IMR-90 (cell line): Measurements from ENCODE around the gene IRS2. TPM values are rescaled to one million over a fixed set of nuclear protein-coding genes. Genes with fewer than 3 reads are reported as not detected.

Source experiments
- ATAC-seq: fragments of 200-7000 bp; cut with Tn5 transposase; 2 replicates; pipeline ENCODE4 v1.9.1; 2020; ENCODE audit warnings: low read depth, mild to moderate bottlenecking, moderate library complexity
- BruUV-seq: library from RNA; stranded (reverse); fragments of 400-500 nt; replicated peaks from 2 replicates; lab custom pipeline; 2021; lab: Mats Ljungman, UMichigan
- CTCF ChIA-PET: fragments of 300-600 bp; formaldehyde crosslinking; extraction: SDS; loops from one replicate; lab custom pipeline; 2021; ENCODE audit warnings: antibody characterized with exemption; lab: Yijun Ruan, JAX
- POLR2A ChIA-PET: fragments of 300-600 bp; sonication (Branson Sonifier 250); formaldehyde crosslinking; loops from one replicate; lab custom pipeline; 2022; ENCODE audit warnings: antibody characterized with exemption; ENCODE audit not compliant: unreplicated experiment; lab: Charles Lee
- DNase-seq: peaks from one replicate; pipeline ENCODE4 v3.0.0; 2013
- H2AFZ ChIP-seq: replicated peaks from 2 replicates; pipeline ENCODE3; 2013; ENCODE audit warnings: low read length, mild to moderate bottlenecking; ENCODE audit not compliant: poor library complexity
- H2AK5ac ChIP-seq: 2 replicates; pipeline ENCODE4 v1.6.1; 2013; ENCODE audit warnings: low read depth, low read length, inconsistent platforms
- H2AK9ac ChIP-seq: replicated peaks from 2 replicates; pipeline ENCODE3; 2013; ENCODE audit warnings: mild to moderate bottlenecking, low read depth, low read length, moderate library complexity; ENCODE audit not compliant: poor library complexity
- H2BK120ac ChIP-seq: 2 replicates; pipeline ENCODE4 v1.6.1; 2013; ENCODE audit warnings: low read depth, low read length, inconsistent platforms
- H2BK15ac ChIP-seq: 3 replicates; pipeline ENCODE4 v1.6.1; 2013; ENCODE audit warnings: low read depth, low read length, inconsistent platforms
- H2BK20ac ChIP-seq: 2 replicates; pipeline ENCODE4 v1.6.1; 2013; ENCODE audit warnings: low read depth, mild to moderate bottlenecking, inconsistent platforms, low read length, moderate library complexity
- H2BK5ac ChIP-seq: 2 replicates; pipeline ENCODE4 v1.6.1; 2013; ENCODE audit warnings: mild to moderate bottlenecking, low read depth, low read length, inconsistent platforms; ENCODE audit not compliant: poor library complexity, severe bottlenecking
- H3K14ac ChIP-seq: replicated peaks from 2 replicates; pipeline ENCODE4 v1.6.1; 2013; ENCODE audit warnings: low read depth, low read length, inconsistent platforms
- H3K18ac ChIP-seq: 2 replicates; pipeline ENCODE4 v1.6.1; 2013; ENCODE audit warnings: low read depth, low read length, control low read depth
- H3K23ac ChIP-seq: 2 replicates; pipeline ENCODE4 v1.6.1; 2013; ENCODE audit warnings: low read depth, low read length, inconsistent platforms
- H3K27ac ChIP-seq: 2 replicates; pipeline ENCODE4 v1.5.1; 2013; ENCODE audit warnings: mild to moderate bottlenecking, control low read depth, low read length; ENCODE audit not compliant: insufficient read depth
- H3K27me3 ChIP-seq: 2 replicates; pipeline ENCODE4 v1.6.1; 2013; ENCODE audit warnings: low read length; ENCODE audit not compliant: control insufficient read depth, insufficient read depth
- H3K36me3 ChIP-seq: 2 replicates; pipeline ENCODE4 v1.6.1; 2013; ENCODE audit warnings: low read length, mixed read lengths; ENCODE audit not compliant: control insufficient read depth, insufficient read depth
- H3K4ac ChIP-seq: 2 replicates; pipeline ENCODE4 v1.6.1; 2013; ENCODE audit warnings: low read depth, low read length, inconsistent platforms
- H3K4me1 ChIP-seq: 2 replicates; pipeline ENCODE4 v1.6.1; 2013; ENCODE audit warnings: low read length, mixed read lengths; ENCODE audit not compliant: control insufficient read depth, insufficient read depth
- H3K4me2 ChIP-seq: 2 replicates; pipeline ENCODE4 v1.6.1; 2013; ENCODE audit warnings: low read depth, mild to moderate bottlenecking, control low read depth, low read length, moderate library complexity
- H3K4me3 ChIP-seq: 2 replicates; pipeline ENCODE4 v1.5.1; 2013; ENCODE audit warnings: low read depth, mild to moderate bottlenecking, control low read depth, low read length, moderate library complexity; ENCODE audit not compliant: insufficient read depth
- H3K56ac ChIP-seq: 2 replicates; pipeline ENCODE4 v1.6.1; 2013; ENCODE audit warnings: low read length, inconsistent platforms; ENCODE audit not compliant: insufficient read depth; ENCODE audit errors: extremely low read depth
- H3K79me1 ChIP-seq, 2 experiments: 2 replicates each; pipeline ENCODE4 v1.6.1; 2013; ENCODE audit warnings: low read length in 2 of 2, inconsistent platforms in 1 of 2, low read depth in 1 of 2
- H3K9ac ChIP-seq: 2 replicates; pipeline ENCODE4 v1.6.1; 2013; ENCODE audit warnings: low read depth, low read length, control low read depth
- H3K9me1 ChIP-seq: 2 replicates; pipeline ENCODE4 v1.6.1; 2013; ENCODE audit warnings: low read length, inconsistent platforms; ENCODE audit not compliant: insufficient read depth
- H3K9me3 ChIP-seq: 2 replicates; pipeline ENCODE4 v1.6.1; 2013; ENCODE audit warnings: low read length; ENCODE audit not compliant: control insufficient read depth, insufficient read depth
- H4K20me1 ChIP-seq: 2 replicates; pipeline ENCODE4 v1.6.1; 2013; ENCODE audit warnings: low read length, inconsistent platforms; ENCODE audit not compliant: insufficient read depth
- H4K5ac ChIP-seq: 2 replicates; pipeline ENCODE4 v1.6.1; 2013; ENCODE audit warnings: mild to moderate bottlenecking, low read depth, low read length, control low read depth
- H4K8ac ChIP-seq, 2 experiments: 2 replicates each; pipeline ENCODE4 v1.6.1; 2013; ENCODE audit warnings: low read depth in 2 of 2, low read length in 2 of 2, control low read depth in 1 of 2, inconsistent platforms in 1 of 2
- H4K91ac ChIP-seq: 2 replicates; pipeline ENCODE4 v1.6.1; 2013; ENCODE audit warnings: low read depth, low read length, inconsistent platforms; ENCODE audit not compliant: insufficient read depth
- BHLHE40 ChIP-seq: fragments of 150-350 bp; IDR thresholded peaks from 2 replicates; pipeline ENCODE4 v1.6.1; 2016; ENCODE audit warnings: mild to moderate bottlenecking, low read depth, low read length
- CHD1 ChIP-seq: IDR thresholded peaks from 2 replicates; pipeline ENCODE4 v1.6.1; 2012; ENCODE audit warnings: low read depth, low read length, improper control_type of control experiment
- CTCF ChIP-seq: conservative IDR thresholded peaks from 2 replicates; pipeline ENCODE4 v1.5.1; 2012; ENCODE audit warnings: mild to moderate bottlenecking, low read depth, low read length, improper control_type of control experiment
- FOS ChIP-seq: fragments of 150-350 bp; IDR thresholded peaks from 2 replicates; pipeline ENCODE4 v1.6.1; 2016; ENCODE audit warnings: low read depth, low read length
- MAFK ChIP-seq: IDR thresholded peaks from 2 replicates; pipeline ENCODE4 v1.6.1; 2012; ENCODE audit warnings: low read depth, low read length, improper control_type of control experiment
- MAZ ChIP-seq: IDR thresholded peaks from 2 replicates; pipeline ENCODE4 v1.6.1; 2012; ENCODE audit warnings: low read depth, mild to moderate bottlenecking, low read length, improper control_type of control experiment, moderate library complexity, borderline replicate concordance
- MXI1 ChIP-seq: IDR thresholded peaks from 2 replicates; pipeline ENCODE4 v1.6.1; 2012; ENCODE audit warnings: low read depth, mild to moderate bottlenecking, low read length, moderate library complexity, borderline replicate concordance
- NFE2L2 ChIP-seq: fragments of 150-350 bp; IDR thresholded peaks from 2 replicates; pipeline ENCODE4 v1.6.1; 2016; ENCODE audit warnings: low read depth, mild to moderate bottlenecking, low read length
- POLR2A ChIP-seq: IDR thresholded peaks from 2 replicates; pipeline ENCODE4 v1.6.1; 2012; ENCODE audit warnings: mild to moderate bottlenecking, low read depth, low read length
- RAD21 ChIP-seq: IDR thresholded peaks from 2 replicates; pipeline ENCODE4 v1.6.1; 2012; ENCODE audit warnings: low read length, improper control_type of control experiment
- RCOR1 ChIP-seq: IDR thresholded peaks from 2 replicates; pipeline ENCODE4 v1.6.1; 2012; ENCODE audit warnings: mild to moderate bottlenecking, low read length, improper control_type of control experiment; ENCODE audit not compliant: insufficient replicate concordance
- RFX5 ChIP-seq: IDR thresholded peaks from 2 replicates; pipeline ENCODE4 v1.8.0; 2012; ENCODE audit warnings: low read depth, mild to moderate bottlenecking, low read length, moderate library complexity
- SMC3 ChIP-seq: fragments of 150-350 bp; IDR thresholded peaks from 2 replicates; pipeline ENCODE4 v1.6.1; 2016; ENCODE audit warnings: low read depth, mild to moderate bottlenecking, antibody characterized with exemption, low read length, moderate library complexity
- USF2 ChIP-seq: fragments of 150-350 bp; IDR thresholded peaks from 2 replicates; pipeline ENCODE4 v1.6.1; 2017; ENCODE audit warnings: mild to moderate bottlenecking, antibody characterized with exemption, low read length, low read depth
- WGBS, 2 experiments: methylation state at CpG; one replicate each; pipeline versions ENCODE4 v1.1.5 to v1.1.7; 2013; ENCODE audit warnings: missing lambda C conversion rate in 2 of 2; ENCODE audit not compliant: insufficient read length in 1 of 2; ENCODE audit errors: extremely low coverage in 2 of 2; 5-methylcytosine and 5-hydroxymethylcytosine counted together
- dilution Hi-C: fragments of 300-500 bp; cut with HindIII; formaldehyde crosslinking; loops from one replicate; pipeline ENCODE4 v1.14.3; 2018; ENCODE audit warnings: low sequenced_read_pairs; ENCODE audit not compliant: unreplicated experiment
- in situ Hi-C: fragments of 300-500 bp; cut with MboI; formaldehyde crosslinking; loops from 3 replicates; pipeline ENCODE4 v1.14.3; 2019; ENCODE audit warnings: low sequenced_read_pairs, inconsistent platforms, mixed read lengths
- intact Hi-C: fragments of 100-400 bp; cut with micrococcal nuclease; formaldehyde crosslinking; loops from 2 replicates; pipeline ENCODE4 v1.10.0; 2022
- polyA plus RNA-seq, 3 experiments: library from polyadenylated mRNA; depleted of rRNA; stranded (reverse); fragments of >200 nt; gene quantifications; 2 replicates each; pipeline ENCODE4 v1.2.3, GENCODE V29; 2012; ENCODE audit warnings: low replicate concordance in 1 of 3
- total RNA-seq: library from RNA; depleted of rRNA; stranded (reverse); fragments of >200 nt; gene quantifications from 2 replicates; pipeline ENCODE4 v1.2.3, GENCODE V29; 2012
- TF ChIP-seq, protein P1 (sequence below): fragments of 150-350 bp; IDR thresholded peaks from 2 replicates; pipeline ENCODE4 v1.6.1; 2016; ENCODE audit warnings: low read depth, mild to moderate bottlenecking, low read length, moderate library complexity, borderline replicate concordance

The IRS2 gene
- total and polyA plus RNA-seq, 2 of the 4 experiments (the other 2 are of a cell fraction), result 0.36 to 1.4 TPM

GRCh38 chr13:109740721-109741120 lies 45.7 kb downstream of the IRS2 start:
- dilution Hi-C loops (no loop called here), in situ Hi-C loops (no loop called here), intact Hi-C loops (loop anchor here (10.0 kb wide), 1 partner anchor 486 kb away; no protein-coding TSS in a partner anchor)
- peaks cover 20% of the 10 kb centered on the region for H3K27me3 ChIP-seq
- TF ChIP-seq BHLHE40, result no peak
- TF ChIP-seq SMC3, result no peak
- TF ChIP-seq MAFK, result no peak
- TF ChIP-seq RAD21, result no peak
- TF ChIP-seq NFE2L2, result no peak
- TF ChIP-seq POLR2A, result no peak
- no peak for TF ChIP-seq RFX5
- TF ChIP-seq RCOR1, result no peak
- TF ChIP-seq CHD1, result no peak
- TF ChIP-seq USF2, result no peak
- TF ChIP-seq CTCF, result no peak
- no peak for TF ChIP-seq FOS
- TF ChIP-seq MAZ, result no peak
- TF ChIP-seq MXI1, result no peak
- TF ChIP-seq, protein P1, sequence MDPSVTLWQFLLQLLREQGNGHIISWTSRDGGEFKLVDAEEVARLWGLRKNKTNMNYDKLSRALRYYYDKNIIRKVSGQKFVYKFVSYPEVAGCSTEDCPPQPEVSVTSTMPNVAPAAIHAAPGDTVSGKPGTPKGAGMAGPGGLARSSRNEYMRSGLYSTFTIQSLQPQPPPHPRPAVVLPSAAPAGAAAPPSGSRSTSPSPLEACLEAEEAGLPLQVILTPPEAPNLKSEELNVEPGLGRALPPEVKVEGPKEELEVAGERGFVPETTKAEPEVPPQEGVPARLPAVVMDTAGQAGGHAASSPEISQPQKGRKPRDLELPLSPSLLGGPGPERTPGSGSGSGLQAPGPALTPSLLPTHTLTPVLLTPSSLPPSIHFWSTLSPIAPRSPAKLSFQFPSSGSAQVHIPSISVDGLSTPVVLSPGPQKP, result no peak
- no peaks in the 10 kb centered on the region for H3K79me1 ChIP-seq
- no peak for DNase-seq
- H2BK120ac ChIP-seq, result no peak overlapping the region
- no peak overlapping the region for H3K14ac ChIP-seq
- H4K91ac ChIP-seq, result no peak overlapping the region
- H3K56ac ChIP-seq, result no peak overlapping the region
- H3K9me3 ChIP-seq, result no peaks in the 10 kb centered on the region
- H3K4ac ChIP-seq, result no peak overlapping the region
- no peak overlapping the region for H3K23ac ChIP-seq
- H3K4me2 ChIP-seq, result no peak overlapping the region
- 0 out of 2 replicates have a peak, but pooled peaks cover 3% of the 10 kb centered on the region for H4K20me1 ChIP-seq
- no peak overlapping the region for H2BK15ac ChIP-seq
- no peak overlapping the region for H2AK5ac ChIP-seq
- no peak overlapping the region for H3K4me3 ChIP-seq
- no peak for ATAC-seq
- no peak overlapping the region for H2BK20ac ChIP-seq
- ChIA-PET CTCF (no interaction called here), POLR2A (no interaction called here)
- H3K36me3 ChIP-seq, result no peaks in the 10 kb centered on the region
- no TSS peak for BruUV-seq
- no peak overlapping the region for H3K18ac ChIP-seq
- no peak overlapping the region for H4K5ac ChIP-seq
- H4K8ac ChIP-seq, result no peak overlapping the region
- H2AK9ac ChIP-seq, result no peak overlapping the region
- no peak overlapping the region for H2AFZ ChIP-seq
- no peak overlapping the region for H3K27ac ChIP-seq
- 93% methylated on average over 5 of the region's 10 CpGs; no CpG with 5 or more reads in 1 of the 2 experiments for WGBS, 2 experiments
- H3K9me1 ChIP-seq, result no peaks in the 10 kb centered on the region
- peaks cover 3% of the 10 kb centered on the region; the same call in 1 of the 2 replicates for H3K4me1 ChIP-seq
- H2BK5ac ChIP-seq, result no peak overlapping the region
- no peak overlapping the region for H3K9ac ChIP-seq
